HepG2 (cell line): Measurements from ENCODE around the gene LLGL2. TPM values are rescaled to one million over a fixed set of nuclear protein-coding genes. Genes with fewer than 3 reads are reported as not detected.
A peak's percentile ranks its signal among the peaks of the same experiment; 100 is the strongest.

Source experiments
- ATAC-seq: fragments of 200-7000 bp; cut with Tn5 transposase; 3 replicates; pipeline ENCODE4 v1.9.1; 2020; ENCODE audit warnings: mild to moderate bottlenecking, moderate library complexity
- BruUV-seq: library from RNA; stranded (reverse); fragments of 400-500 nt; replicated peaks from 2 replicates; lab custom pipeline; 2021; lab: Mats Ljungman, UMichigan
- CTCF ChIA-PET: fragments of 300-600 bp; formaldehyde crosslinking; extraction: SDS; loops from one replicate; lab custom pipeline; 2021; ENCODE audit warnings: low total read pairs, inconsistent platforms, low intra/inter-chr PET ratio; lab: Yijun Ruan, JAX
- POLR2A ChIA-PET: fragments of 350-600 bp; sonication (Branson Sonifier 250); formaldehyde crosslinking; loops from one replicate; lab custom pipeline; 2020; ENCODE audit warnings: antibody characterized with exemption, inconsistent platforms; lab: Yijun Ruan, JAX
- DNase-seq: peaks from one replicate; pipeline ENCODE4 v3.0.0-alpha.2; 2015; ENCODE audit warnings: low spot score
- FAIRE-seq: peaks from 3 replicates; lab custom pipeline; 2011; peaks lifted over from hg19 to GRCh38; lab: Jason Lieb, UNC
- H2AFZ ChIP-seq: one replicate; pipeline ENCODE4 v1.6.1; 2011; ENCODE audit warnings: low read length, inconsistent platforms
- H3K27ac ChIP-seq: fragments of 300-600 bp; 3 replicates; pipeline ENCODE4 v1.8.0; 2011; ENCODE audit warnings: mixed run types, mild to moderate bottlenecking, mixed read lengths, low read length, inconsistent platforms; ENCODE audit not compliant: insufficient read depth; ENCODE audit errors: extremely low read length
- H3K27me3 ChIP-seq, 2 experiments: fragments of 200-600 bp in 1 of 2; 2 replicates in 1 of 2; 3 replicates in 1 of 2; pipeline versions ENCODE4 v1.6.0 to v1.8.0; 2011; ENCODE audit warnings: low read length in 2 of 2, mild to moderate bottlenecking in 2 of 2, moderate library complexity in 2 of 2, inconsistent platforms in 1 of 2; ENCODE audit not compliant: insufficient read depth in 2 of 2, control insufficient read depth in 1 of 2
- H3K36me3 ChIP-seq, 2 experiments: fragments of 200-600 bp in 1 of 2; replicated peaks in 1 of 2; 2 replicates in 1 of 2; 3 replicates in 1 of 2; pipeline versions ENCODE4 v1.5.1 to v1.8.0; 2011; ENCODE audit warnings: low read length in 2 of 2, inconsistent platforms in 1 of 2; ENCODE audit not compliant: insufficient read depth in 2 of 2, control insufficient read depth in 1 of 2
- H3K4me1 ChIP-seq: 2 replicates; pipeline ENCODE4 v1.5.1; 2012; ENCODE audit warnings: low read length, inconsistent platforms; ENCODE audit not compliant: insufficient read depth
- H3K4me2 ChIP-seq: 2 replicates; pipeline ENCODE4 v1.6.0; 2011; ENCODE audit warnings: low read depth, low read length, inconsistent platforms
- H3K4me3 ChIP-seq, 3 experiments: fragments of 200-600 bp in 1 of 3; sonication (generic), shearing (Covaris generic) in 1 of 3; replicated peaks in 1 of 3; 2 replicates each; pipeline ENCODE4 v1.5.1; 2011 to 2016; ENCODE audit warnings: low read length in 3 of 3, inconsistent platforms in 2 of 3, low read depth in 2 of 3, mild to moderate bottlenecking in 2 of 3, control low read depth in 1 of 3, mixed read lengths in 1 of 3; ENCODE audit not compliant: insufficient read depth in 1 of 3
- H3K79me2 ChIP-seq: one replicate; pipeline ENCODE4 v1.6.1; 2011; ENCODE audit warnings: low read length, inconsistent platforms; ENCODE audit not compliant: insufficient read depth
- H3K9ac ChIP-seq: 2 replicates; pipeline ENCODE4 v1.6.0; 2011; ENCODE audit warnings: mild to moderate bottlenecking, low read depth, low read length, inconsistent platforms; ENCODE audit not compliant: insufficient read depth
- H3K9me3 ChIP-seq: 2 replicates; pipeline ENCODE4 v1.5.1; 2012; ENCODE audit warnings: mild to moderate bottlenecking, low read length
- H4K20me1 ChIP-seq: 2 replicates; pipeline ENCODE4 v1.6.0; 2011; ENCODE audit warnings: inconsistent platforms, mild to moderate bottlenecking, low read length, moderate library complexity; ENCODE audit not compliant: insufficient read depth
- AGO2 ChIP-seq: fragments of 200-400 bp; formaldehyde crosslinking; optimal IDR thresholded peaks from 2 replicates; pipeline ENCODE3; 2017; ENCODE audit warnings: mild to moderate bottlenecking, low read depth, low read length, moderate library complexity
- ATF1 ChIP-seq: IDR thresholded peaks from 2 replicates; pipeline ENCODE4 v1.6.1; 2016; ENCODE audit warnings: mild to moderate bottlenecking, control low read depth
- CHCHD3 ChIP-seq: sonication (generic); formaldehyde crosslinking; IDR thresholded peaks from 2 replicates; pipeline ENCODE4 v1.8.0; 2022; ENCODE audit warnings: mild to moderate bottlenecking, missing genetic modification reagents, moderate library complexity
- MAFG ChIP-seq: sonication (generic); formaldehyde crosslinking; IDR thresholded peaks from 2 replicates; pipeline ENCODE4 v1.5.1; 2020; ENCODE audit warnings: mild to moderate bottlenecking, missing genetic modification reagents
- PAXIP1 ChIP-seq: sonication (generic); formaldehyde crosslinking; conservative IDR thresholded peaks from 2 replicates; pipeline ENCODE4 v1.4.0; 2020; ENCODE audit warnings: mild to moderate bottlenecking, missing genetic modification reagents, moderate library complexity
- RBFOX2 ChIP-seq: fragments of 200-400 bp; formaldehyde crosslinking; IDR thresholded peaks from 2 replicates; pipeline ENCODE4 v1.6.1; 2017; ENCODE audit warnings: low read depth, mild to moderate bottlenecking, low read length
- RFXAP ChIP-seq: sonication (generic); formaldehyde crosslinking; IDR thresholded peaks from 2 replicates; pipeline ENCODE4 v1.4.0; 2020; ENCODE audit warnings: missing genetic modification reagents, borderline replicate concordance
- RXRB ChIP-seq: IDR thresholded peaks from 2 replicates; pipeline ENCODE4 v1.6.1; 2016; ENCODE audit warnings: borderline replicate concordance, missing genetic modification reagents, missing compliant biosample characterization
- TBX3 ChIP-seq: fragments of 450-650 bp; IDR thresholded peaks from 2 replicates; pipeline ENCODE4 v1.6.1; 2017; ENCODE audit warnings: antibody characterized with exemption, mild to moderate bottlenecking, inconsistent platforms, borderline replicate concordance
- ZBTB10 ChIP-seq: sonication (generic); formaldehyde crosslinking; IDR thresholded peaks from 2 replicates; pipeline ENCODE4 v1.4.0; 2020; ENCODE audit warnings: missing genetic modification reagents, borderline replicate concordance
- ZNF10 ChIP-seq: sonication (generic); formaldehyde crosslinking; IDR thresholded peaks from 2 replicates; pipeline ENCODE4 v1.4.0; 2020; ENCODE audit warnings: mild to moderate bottlenecking, low read depth, missing genetic modification reagents, borderline replicate concordance
- ZNF543 ChIP-seq: sonication (generic); formaldehyde crosslinking; IDR thresholded peaks from 2 replicates; pipeline ENCODE4 v1.4.0; 2020; ENCODE audit warnings: mild to moderate bottlenecking, missing genetic modification reagents
- ZNF572 ChIP-seq: sonication (generic); formaldehyde crosslinking; IDR thresholded peaks from 2 replicates; pipeline ENCODE4 v1.5.1; 2020; ENCODE audit warnings: mild to moderate bottlenecking, missing genetic modification reagents
- ZNF616 ChIP-seq: sonication (generic); formaldehyde crosslinking; IDR thresholded peaks from 2 replicates; pipeline ENCODE4 v1.5.0; 2020; ENCODE audit warnings: low read depth, mild to moderate bottlenecking, missing genetic modification reagents
- ZSCAN21 ChIP-seq: sonication (generic); formaldehyde crosslinking; IDR thresholded peaks from 2 replicates; pipeline ENCODE4 v1.8.0; 2022; ENCODE audit warnings: mild to moderate bottlenecking, missing genetic modification reagents, moderate library complexity, borderline replicate concordance
- WGBS: methylation state at CpG from one replicate; pipeline ENCODE4 v1.1.6; 2017; ENCODE audit warnings: low lambda C conversion rate; 5-methylcytosine and 5-hydroxymethylcytosine counted together
- in situ Hi-C: cut with HindIII; loops from 2 replicates; pipeline ENCODE4 v1.10.0; 2017; ENCODE audit warnings: low pct_unique_long_range_greater_than_20kb; ENCODE audit not compliant: extremely low pct_ligation_motif_present
- intact Hi-C: fragments of 100-400 bp; cut with micrococcal nuclease; formaldehyde crosslinking; loops from one replicate; pipeline ENCODE4 v1.10.0; 2022; ENCODE audit not compliant: unreplicated experiment
- polyA plus RNA-seq, 8 experiments: library from polyadenylated mRNA; depleted of rRNA in 3 of 8; stranded (reverse) in 7 of 8; unstranded in 1 of 8; fragments of >200 nt; fragmentation: Illumina TruSeq in 4 of 8; extraction: Trizol in 4 of 8; gene quantifications; 2 replicates each; pipeline versions ENCODE4 v1.2.1 to v1.2.3, GENCODE V29; 2011 to 2016; ENCODE audit warnings: low read depth in 4 of 8, missing spikeins in 1 of 8, mixed read lengths in 1 of 8; ENCODE audit not compliant: insufficient read depth in 1 of 8
- total RNA-seq, 5 experiments: library from RNA; depleted of rRNA; stranded (reverse); fragments of >200 nt; fragmentation: Illumina TruSeq; extraction: Trizol; gene quantifications; 2 replicates each; pipeline ENCODE4 v1.2.3, GENCODE V29; 2016; ENCODE audit warnings: low read depth in 1 of 5

Gene LLGL2
- total and polyA plus RNA-seq, 2 of the 13 experiments (the other 11 are each of a cell fraction or from before 2014, with no cell fraction given): 83.0 to 86.7 TPM

GRCh38 chr17:75619506-75620431, 94.3 kb downstream of the LLGL2 start:
- no peak overlapping the region for H3K4me2 ChIP-seq
- no peaks in the 10 kb centered on the region for H3K9me3 ChIP-seq
- H3K27me3 ChIP-seq: no peaks in the 10 kb centered on the region
- peaks cover 12% of the 10 kb centered on the region for H3K4me1 ChIP-seq
- ChIA-PET CTCF (interaction anchor here (1.1 to 1.5 kb wide), 2 partner anchors 18 to 34 kb away, joined by 4 to 5 read pairs; no protein-coding TSS in a partner anchor), POLR2A (interaction anchor here (0.6 to 2.0 kb wide), 3 partner anchors 10 to 26 kb away, joined by 3 to 12 read pairs (median 4); a partner anchor contains a TSS)
- no peak overlapping the region for H3K4me3 ChIP-seq
- 81% methylated on average over 23 of the region's 36 CpGs for WGBS
- no peak overlapping the region for H3K9ac ChIP-seq
- H3K79me2 ChIP-seq: no peaks in the 10 kb centered on the region
- FAIRE-seq: peak; percentile 50
- no peak overlapping the region for H3K27ac ChIP-seq
- intact Hi-C loops: no loop called here
- H4K20me1 ChIP-seq: no peaks in the 10 kb centered on the region; the same call in 1 of the 2 replicates
- in situ Hi-C loops: loop anchor here (10.0 kb wide), 1 partner anchor 135 kb away; no protein-coding TSS in a partner anchor
- BruUV-seq: no TSS peak
- no peak overlapping the region for H2AFZ ChIP-seq
- ATAC-seq: peak; percentile 66
- H3K36me3 ChIP-seq: no peaks in the 10 kb centered on the region
- DNase-seq: peak; percentile 39
- no peak for TF ChIP-seq ZSCAN21
- peak; percentile 33 for TF ChIP-seq AGO2
- TF ChIP-seq RBFOX2: no peak
- no peak for TF ChIP-seq ATF1
- peak; percentile 32; the same call in 1 of the 2 replicates for TF ChIP-seq RFXAP
- TF ChIP-seq ZNF543 (CRISPR knock-in tag): no peak
- no peak for TF ChIP-seq ZNF10 (CRISPR knock-in tag)
- TF ChIP-seq CHCHD3 (CRISPR knock-in tag): no peak
- TF ChIP-seq ZBTB10: no peak
- no peak for TF ChIP-seq MAFG (CRISPR knock-in tag)
- TF ChIP-seq ZNF616 (CRISPR knock-in tag): no peak
- TF ChIP-seq RXRB (CRISPR knock-in tag): no peak
- TF ChIP-seq PAXIP1 (CRISPR knock-in tag): no peak
- TF ChIP-seq ZNF572: no peak
- TF ChIP-seq TBX3: no peak
